SK-N-SH (cell line): ENCODE data around the gene GATA3. TPM values are rescaled to one million over a fixed set of nuclear protein-coding genes. Genes with fewer than 3 reads are reported as not detected.

Experiments used
- CTCF ChIA-PET: fragments of 300-600, 350-600 bp; formaldehyde crosslinking; extraction: SDS; loops from one replicate; lab custom pipeline; 2021; lab: Yijun Ruan, JAX
- POLR2A ChIA-PET: fragments of 350-600 bp; sonication (Branson Sonifier 250); formaldehyde crosslinking; extraction: SDS; loops from one replicate; lab custom pipeline; 2020; ENCODE audit warnings: antibody characterized with exemption, inconsistent platforms; lab: Yijun Ruan, JAX
- DNase-seq: peaks from one replicate; pipeline ENCODE4 v3.0.0; 2012
- H2AFZ ChIP-seq: fragments of 200-600 bp; sonication (generic); 2 replicates; pipeline ENCODE4 v1.8.1; 2016; ENCODE audit warnings: antibody characterized with exemption, mild to moderate bottlenecking, low read depth
- H3F3A ChIP-seq: fragments of 200-600 bp; sonication (generic); replicated peaks from 2 replicates; pipeline ENCODE3; 2016; ENCODE audit warnings: antibody characterized with exemption, mild to moderate bottlenecking; ENCODE audit not compliant: insufficient read depth
- H3K27ac ChIP-seq, 2 experiments: fragments of 200-500 bp in 1 of 2; fragments of 200-600 bp in 1 of 2; sonication (Bioruptor generic) in 1 of 2; sonication (generic), shearing (Covaris generic) in 1 of 2; 2 replicates each; pipeline versions ENCODE4 v1.5.1 to v1.6.1; 2014 to 2016; ENCODE audit warnings: low read depth in 2 of 2, inconsistent platforms in 1 of 2, low read length in 1 of 2, mild to moderate bottlenecking in 1 of 2, mixed read lengths in 1 of 2
- H3K27me3 ChIP-seq: fragments of 200-600 bp; sonication (generic), shearing (Covaris generic); 2 replicates; pipeline ENCODE4 v1.6.1; 2016; ENCODE audit warnings: mixed run types; ENCODE audit not compliant: insufficient read depth
- H3K36me3 ChIP-seq, 2 experiments: fragments of 200-500 bp in 1 of 2; fragments of 200-600 bp in 1 of 2; sonication (Bioruptor generic) in 1 of 2; sonication (generic) in 1 of 2; replicated peaks in 1 of 2; 2 replicates each; pipeline versions ENCODE3 to v1.5.1; 2014 to 2016; ENCODE audit warnings: low read length in 1 of 2, mild to moderate bottlenecking in 1 of 2; ENCODE audit not compliant: insufficient read depth in 2 of 2, control insufficient read depth in 1 of 2
- H3K4me1 ChIP-seq, 2 experiments: fragments of 200-500 bp in 1 of 2; fragments of 200-600 bp in 1 of 2; sonication (Bioruptor generic) in 1 of 2; sonication (generic), shearing (Covaris generic) in 1 of 2; 2 replicates each; pipeline versions ENCODE4 v1.5.1 to v1.6.1; 2014 to 2016; ENCODE audit warnings: low read depth in 1 of 2, low read length in 1 of 2, mixed run types in 1 of 2; ENCODE audit not compliant: insufficient read depth in 2 of 2, control insufficient read depth in 1 of 2
- H3K4me2 ChIP-seq: fragments of 200-600 bp; sonication (generic), shearing (Covaris generic); 2 replicates; pipeline ENCODE4 v1.6.1; 2017; ENCODE audit warnings: mixed run types
- H3K4me3 ChIP-seq, 2 experiments: fragments of 200-500 bp in 1 of 2; fragments of 200-600 bp in 1 of 2; sonication (Bioruptor generic) in 1 of 2; sonication (generic), shearing (Covaris generic) in 1 of 2; 2 replicates each; pipeline versions ENCODE4 v1.5.1 to v1.8.1; 2014 to 2016; ENCODE audit warnings: low read depth in 2 of 2, inconsistent platforms in 1 of 2, low read length in 1 of 2, mild to moderate bottlenecking in 1 of 2, mixed read lengths in 1 of 2, moderate library complexity in 1 of 2
- H3K79me2 ChIP-seq: fragments of 200-600 bp; sonication (generic); 2 replicates; pipeline ENCODE4 v1.8.1; 2017; ENCODE audit warnings: mild to moderate bottlenecking; ENCODE audit not compliant: insufficient read depth
- H3K9ac ChIP-seq: fragments of 200-600 bp; sonication (generic); 2 replicates; pipeline ENCODE4 v1.6.1; 2017; ENCODE audit warnings: mixed run types
- H3K9me2 ChIP-seq: fragments of 200-600 bp; sonication (generic); 2 replicates; pipeline ENCODE4 v1.6.1; 2017; ENCODE audit warnings: mixed run types
- H3K9me3 ChIP-seq: fragments of 200-600 bp; sonication (generic); 2 replicates; pipeline ENCODE4 v1.6.1; 2017; ENCODE audit warnings: mixed run types, mild to moderate bottlenecking, moderate library complexity
- H4K20me1 ChIP-seq: fragments of 200-600 bp; sonication (generic); 2 replicates; pipeline ENCODE4 v1.6.1; 2017; ENCODE audit warnings: mild to moderate bottlenecking, mixed run types; ENCODE audit not compliant: insufficient read depth
- CHD2 ChIP-seq: fragments of 150-350 bp; IDR thresholded peaks from 2 replicates; pipeline ENCODE4 v1.6.1; 2018; ENCODE audit warnings: low read length; ENCODE audit not compliant: partially characterized antibody
- ELF1 ChIP-seq: IDR thresholded peaks from 2 replicates; pipeline ENCODE4 v1.4.0; 2012
- EZH2phosphoT487 ChIP-seq: fragments of 200-600 bp; sonication (generic); IDR thresholded peaks from 2 replicates; pipeline ENCODE4 v1.6.1; 2017; ENCODE audit warnings: low read depth, mixed run types, mild to moderate bottlenecking, antibody characterized with exemption, moderate library complexity, borderline replicate concordance
- GABPA ChIP-seq: IDR thresholded peaks from 2 replicates; pipeline ENCODE4 v1.4.0; 2012; ENCODE audit warnings: low read depth, mild to moderate bottlenecking
- GATA2 ChIP-seq: sonication (generic); formaldehyde crosslinking; IDR thresholded peaks from 2 replicates; pipeline ENCODE4 v1.5.0; 2020; ENCODE audit warnings: mild to moderate bottlenecking, missing genetic modification reagents
- JUND ChIP-seq: IDR thresholded peaks from 2 replicates; pipeline ENCODE4 v1.4.0; 2012
- MEF2A ChIP-seq: IDR thresholded peaks from 2 replicates; pipeline ENCODE4 v1.4.0; 2012; ENCODE audit warnings: low read depth, borderline replicate concordance
- NFIC ChIP-seq: IDR thresholded peaks from 2 replicates; pipeline ENCODE4 v1.4.0; 2012; ENCODE audit warnings: borderline replicate concordance
- RAD21 ChIP-seq: IDR thresholded peaks from 2 replicates; pipeline ENCODE4 v1.6.1; 2012; ENCODE audit warnings: mild to moderate bottlenecking, low read length
- RCOR1 ChIP-seq: fragments of 150-350 bp; IDR thresholded peaks from 2 replicates; pipeline ENCODE4 v1.6.1; 2017; ENCODE audit warnings: antibody characterized with exemption, low read length
- RFX5 ChIP-seq: IDR thresholded peaks from 2 replicates; pipeline ENCODE4 v1.6.1; 2012; ENCODE audit warnings: mild to moderate bottlenecking, improper control_type of control experiment, low read length
- RXRA ChIP-seq: IDR thresholded peaks from 2 replicates; pipeline ENCODE4 v1.4.0; 2012; ENCODE audit warnings: low read depth, mild to moderate bottlenecking, borderline replicate concordance
- SIN3A ChIP-seq: IDR thresholded peaks from 2 replicates; pipeline ENCODE4 v1.6.1; 2012; ENCODE audit warnings: low read depth, mild to moderate bottlenecking, low read length, moderate library complexity, borderline replicate concordance
- SMC3 ChIP-seq: IDR thresholded peaks from 2 replicates; pipeline ENCODE4 v1.6.1; 2012; ENCODE audit warnings: low read depth, low read length, improper control_type of control experiment
- TAF1 ChIP-seq: IDR thresholded peaks from 2 replicates; pipeline ENCODE4 v1.6.1; 2012; ENCODE audit warnings: low read depth, mild to moderate bottlenecking, low read length, moderate library complexity, borderline replicate concordance
- TCF12 ChIP-seq: IDR thresholded peaks from 2 replicates; pipeline ENCODE4 v1.4.0; 2012
- TEAD4 ChIP-seq: IDR thresholded peaks from 2 replicates; pipeline ENCODE4 v1.4.0; 2012; ENCODE audit warnings: mild to moderate bottlenecking, borderline replicate concordance; ENCODE audit not compliant: insufficient read depth
- YY1 ChIP-seq: IDR thresholded peaks from 2 replicates; pipeline ENCODE4 v1.4.0; 2012; ENCODE audit warnings: low read depth, mild to moderate bottlenecking
- WGBS: methylation state at CpG from one replicate; pipeline ENCODE4 v1.1.6; 2017; ENCODE audit warnings: low lambda C conversion rate; 5-methylcytosine and 5-hydroxymethylcytosine counted together
- polyA plus RNA-seq, 3 experiments: library from polyadenylated mRNA; depleted of rRNA; stranded (reverse); fragments of >200 nt; gene quantifications; 2 replicates each; pipeline ENCODE4 v1.2.3, GENCODE V29; 2012
- TF ChIP-seq, protein P1 (sequence below): IDR thresholded peaks from 2 replicates; pipeline ENCODE4 v1.4.0; 2012; ENCODE audit warnings: low read depth, borderline replicate concordance
- TF ChIP-seq, protein P2 (sequence below): IDR thresholded peaks from 2 replicates; pipeline ENCODE4 v1.4.0; 2012; ENCODE audit warnings: low read depth, borderline replicate concordance
- TF ChIP-seq, protein P3 (sequence below): IDR thresholded peaks from 2 replicates; pipeline ENCODE4 v1.6.1; 2012; ENCODE audit warnings: mild to moderate bottlenecking, low read depth, low read length, moderate library complexity
- TF ChIP-seq, protein P4 (sequence below): IDR thresholded peaks from 2 replicates; pipeline ENCODE4 v1.4.0; 2012; ENCODE audit warnings: low read depth

GATA3 gene
- polyA plus RNA-seq, 1 of the 3 experiments (the other 2 are of a cell fraction), result 14.3 TPM

DNA sequence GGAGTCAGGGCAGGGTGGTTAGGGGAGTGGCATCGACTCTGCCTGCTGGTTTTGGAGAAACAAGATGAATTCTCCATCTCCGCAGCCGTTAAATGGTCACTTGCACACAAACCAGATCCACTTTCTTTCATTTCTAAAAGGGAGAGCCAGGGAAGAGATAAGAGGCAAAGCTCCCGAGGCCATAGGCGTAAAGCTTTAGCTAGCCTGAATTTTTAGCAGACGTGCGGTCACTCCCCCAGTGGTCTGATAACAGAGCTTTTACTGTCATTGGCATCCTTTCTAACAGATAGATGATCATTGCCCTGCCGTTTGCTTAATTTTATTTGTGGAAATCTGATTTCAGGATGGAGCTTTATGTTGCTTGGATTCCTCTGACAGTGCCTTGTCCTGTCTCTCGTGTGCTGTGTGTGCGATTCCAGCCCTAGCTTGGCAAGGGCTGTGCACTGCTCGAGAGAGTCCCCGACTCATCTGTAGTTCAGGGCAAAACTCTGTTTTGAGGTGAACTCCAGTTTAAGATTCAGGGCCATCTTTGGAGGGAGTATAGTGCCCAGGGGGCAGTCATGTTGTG lies 62.5 kb downstream of the GATA3 start (continued):
- TF ChIP-seq RXRA (no peak), GABPA (no peak), MEF2A (no peak), YY1 (no peak), RAD21 (peak; percentile 54), NFIC (no peak), TCF12 (peak; percentile 61), SIN3A (no peak), RCOR1 (peak; percentile 96), EZH2phosphoT487 (no peak), GATA2 (CRISPR knock-in tag) (peak; percentile 99), TEAD4 (peak; percentile 65; the same call in 1 of the 2 replicates), TAF1 (no peak), SMC3 (0 out of 2 replicates have a peak, but pooled peaks have one; percentile 13)
- TF ChIP-seq, protein P1, sequence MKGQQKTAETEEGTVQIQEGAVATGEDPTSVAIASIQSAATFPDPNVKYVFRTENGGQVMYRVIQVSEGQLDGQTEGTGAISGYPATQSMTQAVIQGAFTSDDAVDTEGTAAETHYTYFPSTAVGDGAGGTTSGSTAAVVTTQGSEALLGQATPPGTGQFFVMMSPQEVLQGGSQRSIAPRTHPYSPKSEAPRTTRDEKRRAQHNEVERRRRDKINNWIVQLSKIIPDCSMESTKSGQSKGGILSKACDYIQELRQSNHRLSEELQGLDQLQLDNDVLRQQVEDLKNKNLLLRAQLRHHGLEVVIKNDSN, result no peak
- TF ChIP-seq, protein P2, sequence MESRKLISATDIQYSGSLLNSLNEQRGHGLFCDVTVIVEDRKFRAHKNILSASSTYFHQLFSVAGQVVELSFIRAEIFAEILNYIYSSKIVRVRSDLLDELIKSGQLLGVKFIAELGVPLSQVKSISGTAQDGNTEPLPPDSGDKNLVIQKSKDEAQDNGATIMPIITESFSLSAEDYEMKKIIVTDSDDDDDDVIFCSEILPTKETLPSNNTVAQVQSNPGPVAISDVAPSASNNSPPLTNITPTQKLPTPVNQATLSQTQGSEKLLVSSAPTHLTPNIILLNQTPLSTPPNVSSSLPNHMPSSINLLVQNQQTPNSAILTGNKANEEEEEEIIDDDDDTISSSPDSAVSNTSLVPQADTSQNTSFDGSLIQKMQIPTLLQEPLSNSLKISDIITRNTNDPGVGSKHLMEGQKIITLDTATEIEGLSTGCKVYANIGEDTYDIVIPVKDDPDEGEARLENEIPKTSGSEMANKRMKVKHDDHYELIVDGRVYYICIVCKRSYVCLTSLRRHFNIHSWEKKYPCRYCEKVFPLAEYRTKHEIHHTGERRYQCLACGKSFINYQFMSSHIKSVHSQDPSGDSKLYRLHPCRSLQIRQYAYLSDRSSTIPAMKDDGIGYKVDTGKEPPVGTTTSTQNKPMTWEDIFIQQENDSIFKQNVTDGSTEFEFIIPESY, result no peak

DNA sequence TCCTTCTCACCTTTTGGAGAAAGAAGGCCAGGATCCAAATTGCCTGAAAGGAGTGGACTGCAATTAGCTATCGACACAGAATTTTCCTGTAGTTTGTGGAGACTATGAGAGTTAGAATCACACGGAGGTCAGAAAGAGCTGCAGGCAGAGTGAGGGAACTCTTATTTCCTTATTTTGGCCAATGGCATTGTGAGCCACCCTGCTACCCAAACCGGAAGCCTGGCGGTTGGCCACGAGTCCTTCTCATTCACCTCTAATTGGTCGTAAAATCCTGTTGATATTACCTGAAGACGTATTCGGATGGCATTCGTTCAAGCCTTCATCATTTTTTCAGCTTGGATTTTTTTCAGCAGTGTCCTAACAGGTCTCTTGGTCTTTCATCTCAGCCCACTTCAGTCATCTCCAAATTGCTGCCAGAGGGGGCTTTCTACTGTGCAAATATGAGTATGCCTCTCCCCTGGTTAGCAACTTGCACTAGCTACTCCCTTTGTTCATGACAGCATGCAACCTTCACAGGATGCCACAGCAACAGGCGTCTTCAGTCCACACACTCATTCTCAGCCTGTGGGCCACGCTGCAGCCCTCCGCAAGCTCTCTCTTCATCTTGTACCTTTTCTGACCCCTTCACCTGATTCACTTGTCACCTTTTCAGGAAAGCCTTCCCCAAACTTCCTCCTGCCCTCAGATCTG lies 66.9 kb downstream of the GATA3 start:
- ChIA-PET POLR2A (no interaction called here), CTCF (interaction anchor here (1.0 to 1.4 kb wide), 2 partner anchors 45 to 62 kb away, joined by 3 to 4 read pairs; no protein-coding TSS in a partner anchor)
- Histone ChIP-seq H3K9ac (no peak overlapping the region), H3K27ac (no peak overlapping the region), H3K9me2 (no peaks in the 10 kb centered on the region), H3K4me2 (no peak overlapping the region), H4K20me1 (no peaks in the 10 kb centered on the region), H3K4me1 (peaks cover 0 to 9% of the 10 kb centered on the region in 2 experiments; a peak in 1 of 4 replicates), H3K36me3 (no peaks in the 10 kb centered on the region), H3K27me3 (no peaks in the 10 kb centered on the region), H3K4me3 (no peak overlapping the region), H2AFZ (no peak overlapping the region), H3K79me2 (no peaks in the 10 kb centered on the region), H3K9me3 (no peaks in the 10 kb centered on the region), H3F3A (no peaks in the 10 kb centered on the region)
- TF ChIP-seq, protein P3, sequence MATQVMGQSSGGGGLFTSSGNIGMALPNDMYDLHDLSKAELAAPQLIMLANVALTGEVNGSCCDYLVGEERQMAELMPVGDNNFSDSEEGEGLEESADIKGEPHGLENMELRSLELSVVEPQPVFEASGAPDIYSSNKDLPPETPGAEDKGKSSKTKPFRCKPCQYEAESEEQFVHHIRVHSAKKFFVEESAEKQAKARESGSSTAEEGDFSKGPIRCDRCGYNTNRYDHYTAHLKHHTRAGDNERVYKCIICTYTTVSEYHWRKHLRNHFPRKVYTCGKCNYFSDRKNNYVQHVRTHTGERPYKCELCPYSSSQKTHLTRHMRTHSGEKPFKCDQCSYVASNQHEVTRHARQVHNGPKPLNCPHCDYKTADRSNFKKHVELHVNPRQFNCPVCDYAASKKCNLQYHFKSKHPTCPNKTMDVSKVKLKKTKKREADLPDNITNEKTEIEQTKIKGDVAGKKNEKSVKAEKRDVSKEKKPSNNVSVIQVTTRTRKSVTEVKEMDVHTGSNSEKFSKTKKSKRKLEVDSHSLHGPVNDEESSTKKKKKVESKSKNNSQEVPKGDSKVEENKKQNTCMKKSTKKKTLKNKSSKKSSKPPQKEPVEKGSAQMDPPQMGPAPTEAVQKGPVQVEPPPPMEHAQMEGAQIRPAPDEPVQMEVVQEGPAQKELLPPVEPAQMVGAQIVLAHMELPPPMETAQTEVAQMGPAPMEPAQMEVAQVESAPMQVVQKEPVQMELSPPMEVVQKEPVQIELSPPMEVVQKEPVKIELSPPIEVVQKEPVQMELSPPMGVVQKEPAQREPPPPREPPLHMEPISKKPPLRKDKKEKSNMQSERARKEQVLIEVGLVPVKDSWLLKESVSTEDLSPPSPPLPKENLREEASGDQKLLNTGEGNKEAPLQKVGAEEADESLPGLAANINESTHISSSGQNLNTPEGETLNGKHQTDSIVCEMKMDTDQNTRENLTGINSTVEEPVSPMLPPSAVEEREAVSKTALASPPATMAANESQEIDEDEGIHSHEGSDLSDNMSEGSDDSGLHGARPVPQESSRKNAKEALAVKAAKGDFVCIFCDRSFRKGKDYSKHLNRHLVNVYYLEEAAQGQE, result no peak
- TF ChIP-seq, protein P2, result no peak
- TF ChIP-seq RFX5, result no peak
- TF ChIP-seq, protein P4, sequence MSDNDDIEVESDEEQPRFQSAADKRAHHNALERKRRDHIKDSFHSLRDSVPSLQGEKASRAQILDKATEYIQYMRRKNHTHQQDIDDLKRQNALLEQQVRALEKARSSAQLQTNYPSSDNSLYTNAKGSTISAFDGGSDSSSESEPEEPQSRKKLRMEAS, result no peak
- TF ChIP-seq, protein P1, result no peak
- TF ChIP-seq ELF1, result no peak
- TF ChIP-seq CHD2, result no peak
- TF ChIP-seq EZH2phosphoT487, result no peak
- TF ChIP-seq RXRA, result no peak
- TF ChIP-seq RAD21, result no peak
- TF ChIP-seq JUND, result no peak
- no peak for TF ChIP-seq GATA2 (CRISPR knock-in tag)
- DNase-seq, result no peak
- 87% methylated on average over 12 of the region's 12 CpGs for WGBS
